GM12878 (cell line): Measurements from ENCODE around the gene ANKRD33B. TPM values are rescaled to one million over a fixed set of nuclear protein-coding genes. Genes with fewer than 3 reads are reported as not detected.

Source experiments
- ATAC-seq: fragments of 200-7000 bp; cut with Tn5 transposase; 3 replicates; pipeline ENCODE4 v1.9.1; 2020; ENCODE audit warnings: mild to moderate bottlenecking, moderate library complexity
- BruUV-seq: library from RNA; stranded (reverse); fragments of 400-500 nt; replicated peaks from 2 replicates; lab custom pipeline; 2021; lab: Mats Ljungman, UMichigan
- CTCF ChIA-PET: fragments of 300-600 bp; sonication (Branson Sonifier 250); formaldehyde crosslinking; extraction: SDS; loops from one replicate; lab custom pipeline; 2021; ENCODE audit warnings: inconsistent platforms; lab: Yijun Ruan, JAX
- POLR2A ChIA-PET: fragments of 350-600 bp; formaldehyde crosslinking; extraction: SDS; loops from one replicate; lab custom pipeline; 2021; ENCODE audit warnings: inconsistent platforms; lab: Charles Lee
- RAD21 ChIA-PET: fragments of 300-600 bp; sonication (Branson Sonifier 250); formaldehyde crosslinking; loops from one replicate; lab custom pipeline; 2023; ENCODE audit warnings: antibody characterized with exemption; ENCODE audit not compliant: unreplicated experiment; lab: Charles Lee
- SMC1A ChIA-PET: fragments of 300-600 bp; sonication (Branson Sonifier 250); formaldehyde crosslinking; loops from one replicate; lab custom pipeline; 2023; ENCODE audit not compliant: unreplicated experiment, uncharacterized antibody; lab: Charles Lee
- DNase-seq: peaks from one replicate; pipeline ENCODE4 v3.0.0-alpha.2; 2011; ENCODE audit warnings: low read depth, low spot score
- FAIRE-seq: peaks from 3 replicates; lab custom pipeline; 2011; peaks lifted over from hg19 to GRCh38; lab: Jason Lieb, UNC
- H2AFZ ChIP-seq: 2 replicates; pipeline ENCODE4 v1.6.0; 2011; ENCODE audit warnings: low read depth, low read length, control low read depth; ENCODE audit not compliant: control insufficient read depth
- H3K27ac ChIP-seq: 2 replicates; pipeline ENCODE4 v1.5.1; 2011; ENCODE audit warnings: control low read depth; ENCODE audit not compliant: control insufficient read depth, insufficient read depth
- H3K27me3 ChIP-seq, 2 experiments: replicated peaks in 1 of 2; 2 replicates each; pipeline versions ENCODE4 v1.6.0 to v1.6.1; 2011; ENCODE audit warnings: low read length in 1 of 2; ENCODE audit not compliant: control insufficient read depth in 2 of 2, insufficient read depth in 2 of 2
- H3K36me3 ChIP-seq, 2 experiments: 2 replicates each; pipeline ENCODE4 v1.5.1; 2011; ENCODE audit warnings: low read length in 1 of 2; ENCODE audit not compliant: control insufficient read depth in 2 of 2, insufficient read depth in 2 of 2
- H3K4me1 ChIP-seq: 2 replicates; pipeline ENCODE4 v1.6.1; 2011; ENCODE audit warnings: mild to moderate bottlenecking, low read length, moderate library complexity, mixed read lengths; ENCODE audit not compliant: control insufficient read depth, insufficient read depth
- H3K4me2 ChIP-seq: 2 replicates; pipeline ENCODE4 v1.6.0; 2011; ENCODE audit warnings: control low read depth; ENCODE audit not compliant: control insufficient read depth, insufficient read depth
- H3K4me3 ChIP-seq: fragments of 200-600 bp; sonication (generic); 2 replicates; pipeline ENCODE4 v1.5.1; 2016
- H3K79me2 ChIP-seq: 2 replicates; pipeline ENCODE4 v1.6.0; 2011; ENCODE audit warnings: low read length; ENCODE audit not compliant: control insufficient read depth, insufficient read depth
- H3K9ac ChIP-seq: 2 replicates; pipeline ENCODE4 v1.8.0; 2011; ENCODE audit warnings: low read length, control low read depth, mixed read lengths; ENCODE audit not compliant: control insufficient read depth, insufficient read depth
- H3K9me3 ChIP-seq: replicated peaks from 3 replicates; pipeline ENCODE4 v1.5.1; 2011; ENCODE audit warnings: mild to moderate bottlenecking, low read length; ENCODE audit not compliant: control insufficient read depth, insufficient read depth
- H4K20me1 ChIP-seq: 2 replicates; pipeline ENCODE4 v1.6.0; 2011; ENCODE audit not compliant: control insufficient read depth, insufficient read depth
- CBX3 ChIP-seq: fragments of 200-600 bp; sonication (generic); IDR thresholded peaks from 2 replicates; pipeline ENCODE4 v1.6.1; 2016; ENCODE audit warnings: low read depth, borderline replicate concordance
- NFIC ChIP-seq: IDR thresholded peaks from 2 replicates; pipeline ENCODE4 v1.6.1; 2012; ENCODE audit warnings: low read depth, mild to moderate bottlenecking, inconsistent platforms, low read length, moderate library complexity
- PAX8 ChIP-seq: fragments of 450-650 bp; IDR thresholded peaks from 2 replicates; pipeline ENCODE4 v1.6.1; 2017; ENCODE audit warnings: mild to moderate bottlenecking, moderate library complexity
- TCF3 ChIP-seq: IDR thresholded peaks from 2 replicates; pipeline ENCODE4 v1.6.1; 2012; ENCODE audit warnings: low read depth, mild to moderate bottlenecking, low read length, borderline replicate concordance; ENCODE audit not compliant: insufficient read depth
- YBX1 ChIP-seq: fragments of 450-650 bp; IDR thresholded peaks from 2 replicates; pipeline ENCODE4 v1.6.1; 2016; ENCODE audit warnings: antibody characterized with exemption
- WGBS: methylation state at CpG from one replicate; pipeline ENCODE4 v1.1.6; 2016; ENCODE audit warnings: low lambda C conversion rate; ENCODE audit not compliant: insufficient replicate concordance, insufficient coverage; ENCODE audit errors: missing lambda C conversion rate; 5-methylcytosine and 5-hydroxymethylcytosine counted together
- in situ Hi-C: fragments of 300-500 bp; cut with MboI; formaldehyde crosslinking; loops from 9 replicates; pipeline ENCODE4 v1.14.3; 2018; ENCODE audit warnings: mixed read lengths
- intact Hi-C: fragments of 100-400 bp; cut with micrococcal nuclease; formaldehyde crosslinking; loops from one replicate; pipeline ENCODE4 v1.14.2; 2022; ENCODE audit not compliant: unreplicated experiment
- polyA plus RNA-seq, 11 experiments: library from polyadenylated mRNA; depleted of rRNA in 4 of 11; unstranded in 6 of 11; stranded (reverse) in 5 of 11; fragments of >200 nt; fragmentation: Nextera tagmentation in 4 of 11; fragmentation: Illumina TruSeq in 1 of 11; extraction: Ambion mirVana in 4 of 11; extraction: Trizol in 1 of 11; gene quantifications; 1 replicate in 1 of 11; 2 replicates in 10 of 11; pipeline versions ENCODE4 v1.2.1 to v1.2.3, GENCODE V29; 2011 to 2016; ENCODE audit warnings: inconsistent platforms in 2 of 11, missing spikeins in 2 of 11, low read depth in 1 of 11
- total RNA-seq, 4 experiments: library from RNA; depleted of rRNA in 3 of 4; stranded (reverse); fragments of >200 nt in 3 of 4; fragmentation: Illumina TruSeq in 1 of 4; extraction: Trizol in 1 of 4; gene quantifications; 2 replicates each; pipeline versions ENCODE4 v1.2.1 to v1.2.3, GENCODE V29; 2013 to 2021
- TF ChIP-seq, protein P1 (sequence below): IDR thresholded peaks from 2 replicates; pipeline ENCODE4 v1.6.1; 2011; ENCODE audit warnings: mild to moderate bottlenecking, low read depth, low read length, moderate library complexity; ENCODE audit not compliant: insufficient replicate concordance
- TF ChIP-seq, protein P2 (sequence below): IDR thresholded peaks from 2 replicates; pipeline ENCODE4 v1.6.1; 2011; ENCODE audit warnings: borderline replicate concordance, low read depth, mild to moderate bottlenecking, moderate library complexity, mixed read lengths, low read length; ENCODE audit not compliant: insufficient read depth; ENCODE audit errors: extremely low read length
- TF ChIP-seq, protein P3 (sequence below): IDR thresholded peaks from 2 replicates; pipeline ENCODE4 v1.6.1; 2011; ENCODE audit warnings: borderline replicate concordance, low read depth, mild to moderate bottlenecking, moderate library complexity, low read length; ENCODE audit not compliant: insufficient read depth, poor library complexity, severe bottlenecking

Gene ANKRD33B
- total and polyA plus RNA-seq, 10 of the 15 experiments (the other 5 are each of a cell fraction or from before 2014, with no cell fraction given): 4.9 to 61.6 (median 15.6) TPM

DNA sequence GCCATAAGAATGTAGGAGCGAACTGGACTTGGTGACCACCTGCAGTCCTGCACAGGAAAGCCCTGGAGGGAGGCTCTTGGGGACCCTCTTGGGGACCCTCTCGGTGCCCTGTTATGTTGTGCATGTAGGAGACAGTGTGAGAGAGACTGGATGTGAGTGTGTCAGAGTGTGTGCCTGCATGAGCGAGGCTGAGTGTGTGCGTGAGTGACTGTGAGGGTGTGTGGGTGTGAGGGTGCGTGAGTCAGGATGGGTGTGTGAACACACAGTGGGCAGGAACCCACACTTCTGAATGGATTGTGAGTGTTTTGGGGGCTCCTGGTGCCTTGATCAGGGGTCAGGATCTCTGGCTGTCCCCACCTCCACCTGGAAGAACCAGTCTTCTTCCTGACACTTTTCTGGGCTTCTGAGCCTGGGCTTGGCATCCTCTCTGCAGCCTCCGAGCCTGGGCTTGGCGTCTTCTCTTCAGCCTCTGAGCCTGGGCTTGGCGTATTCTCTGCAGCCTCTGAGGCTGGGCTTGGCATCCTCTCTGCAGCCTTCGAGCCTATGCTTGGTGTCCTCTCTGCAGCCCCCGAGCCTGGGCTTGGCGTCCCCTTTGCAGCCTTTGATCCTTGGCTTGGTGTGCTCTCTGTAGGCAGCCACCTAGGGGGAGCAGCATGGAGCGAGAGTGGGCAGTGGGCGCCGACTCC, 25.6 kb upstream of the ANKRD33B start:
- Histone ChIP-seq H3K27ac (no peak overlapping the region), H3K9ac (no peak overlapping the region), H3K79me2 (no peaks in the 10 kb centered on the region), H4K20me1 (no peaks in the 10 kb centered on the region), H2AFZ (no peak overlapping the region), H3K4me2 (no peak overlapping the region), H3K4me1 (peaks cover 15% of the 10 kb centered on the region), H3K36me3 (no peaks in the 10 kb centered on the region), H3K27me3 (no peaks in the 10 kb centered on the region; a peak in 1 of 4 replicates)
- ChIA-PET RAD21 (interaction anchor here (2.0 kb wide), 1 partner anchor 8 kb away, joined by 4 read pairs; no protein-coding TSS in a partner anchor), CTCF (no interaction called here), SMC1A (interaction anchor here (1.6 kb wide), 1 partner anchor 19 kb away, joined by 4 read pairs; no protein-coding TSS in a partner anchor)
- ATAC-seq (0 out of 3 replicates have a peak, but pooled peaks have one; percentile 13), DNase-seq (no peak), FAIRE-seq (no peak)
- intact Hi-C loops (no loop called here), in situ Hi-C loops (no loop called here)
- TF ChIP-seq YBX1: no peak
- 0 out of 2 replicates have a peak, but pooled peaks have one; percentile 29 for TF ChIP-seq NFIC
- TF ChIP-seq CBX3: no peak
- no peak for TF ChIP-seq PAX8
- TF ChIP-seq, protein P1, sequence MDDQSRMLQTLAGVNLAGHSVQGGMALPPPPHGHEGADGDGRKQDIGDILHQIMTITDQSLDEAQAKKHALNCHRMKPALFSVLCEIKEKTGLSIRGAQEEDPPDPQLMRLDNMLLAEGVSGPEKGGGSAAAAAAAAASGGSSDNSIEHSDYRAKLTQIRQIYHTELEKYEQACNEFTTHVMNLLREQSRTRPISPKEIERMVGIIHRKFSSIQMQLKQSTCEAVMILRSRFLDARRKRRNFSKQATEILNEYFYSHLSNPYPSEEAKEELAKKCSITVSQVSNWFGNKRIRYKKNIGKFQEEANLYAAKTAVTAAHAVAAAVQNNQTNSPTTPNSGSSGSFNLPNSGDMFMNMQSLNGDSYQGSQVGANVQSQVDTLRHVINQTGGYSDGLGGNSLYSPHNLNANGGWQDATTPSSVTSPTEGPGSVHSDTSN: peak; percentile 72
- TF ChIP-seq, protein P2, sequence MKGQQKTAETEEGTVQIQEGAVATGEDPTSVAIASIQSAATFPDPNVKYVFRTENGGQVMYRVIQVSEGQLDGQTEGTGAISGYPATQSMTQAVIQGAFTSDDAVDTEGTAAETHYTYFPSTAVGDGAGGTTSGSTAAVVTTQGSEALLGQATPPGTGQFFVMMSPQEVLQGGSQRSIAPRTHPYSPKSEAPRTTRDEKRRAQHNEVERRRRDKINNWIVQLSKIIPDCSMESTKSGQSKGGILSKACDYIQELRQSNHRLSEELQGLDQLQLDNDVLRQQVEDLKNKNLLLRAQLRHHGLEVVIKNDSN: no peak
- TF ChIP-seq TCF3: peak; percentile 74; the same call in 1 of the 2 replicates
- TF ChIP-seq, protein P3, sequence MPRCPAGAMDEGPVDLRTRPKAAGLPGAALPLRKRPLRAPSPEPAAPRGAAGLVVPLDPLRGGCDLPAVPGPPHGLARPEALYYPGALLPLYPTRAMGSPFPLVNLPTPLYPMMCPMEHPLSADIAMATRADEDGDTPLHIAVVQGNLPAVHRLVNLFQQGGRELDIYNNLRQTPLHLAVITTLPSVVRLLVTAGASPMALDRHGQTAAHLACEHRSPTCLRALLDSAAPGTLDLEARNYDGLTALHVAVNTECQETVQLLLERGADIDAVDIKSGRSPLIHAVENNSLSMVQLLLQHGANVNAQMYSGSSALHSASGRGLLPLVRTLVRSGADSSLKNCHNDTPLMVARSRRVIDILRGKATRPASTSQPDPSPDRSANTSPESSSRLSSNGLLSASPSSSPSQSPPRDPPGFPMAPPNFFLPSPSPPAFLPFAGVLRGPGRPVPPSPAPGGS: peak; percentile 99
- TF ChIP-seq, all 136 proteins: peak for 4
- H3K9me3 ChIP-seq: no peaks in the 10 kb centered on the region
- POLR2A ChIA-PET: interaction anchor here (0.5 kb wide), 1 partner anchor 86 kb away, joined by 4 read pairs; no protein-coding TSS in a partner anchor
- no peak overlapping the region for H3K4me3 ChIP-seq
- WGBS: 83% methylated on average over 14 of the region's 14 CpGs
- no TSS peak for BruUV-seq
